ENCODE data around the gene KDM4B. TPM values are rescaled to one million over a fixed set of nuclear protein-coding genes. Genes with fewer than 3 reads are reported as not detected.

Gene KDM4B
- polyA plus RNA-seq, 1 of the 3 experiments (the other 2 are of a cell fraction) = 12.2 TPM

GRCh38 chr19:5154799-5155426, 186.0 kb downstream of the KDM4B start:
- no peak overlapping the region for H3K4me3 ChIP-seq (ENCODE audit: low read depth in 2 of 2, low read length in 1 of 2)
- no peak overlapping the region for H3K4me2 ChIP-seq
- peak; percentile 33 for DNase-seq
- no peak overlapping the region for H3K9ac ChIP-seq
- ChIA-PET CTCF (interaction anchor here (0.7 to 7.2 kb wide), 17 partner anchors 9 to 170 kb away, joined by 3 to 42 read pairs (median 5); no protein-coding TSS in a partner anchor), POLR2A (no interaction called here)
- H2AFZ ChIP-seq (ENCODE audit: low read depth) = no peak overlapping the region
- H3K79me2 ChIP-seq (ENCODE audit: insufficient read depth) = no peaks in the 10 kb centered on the region
- WGBS (ENCODE audit: low lambda C conversion rate) = 93% methylated on average over 18 of the region's 26 CpGs
- H3K9me2 ChIP-seq = no peaks in the 10 kb centered on the region
- no peaks in the 10 kb centered on the region for H4K20me1 ChIP-seq (ENCODE audit: insufficient read depth)
- peaks cover 0 to 2% of the 10 kb centered on the region in 2 experiments; a peak in 1 of 4 replicates for H3K4me1 ChIP-seq (ENCODE audit: control insufficient read depth in 1 of 2, insufficient read depth in 2 of 2, low read depth in 1 of 2, low read length in 1 of 2)
- TF ChIP-seq PBX3 (IDR thresholded peaks at IDR 0.05) (no peak), MAX (IDR thresholded peaks at IDR 0.05; ENCODE audit: low read depth) (no peak), POLR2AphosphoS5 (IDR thresholded peaks at IDR 0.05; ENCODE audit: low read depth, low read length) (no peak), NFIC (IDR thresholded peaks at IDR 0.05; ENCODE audit: borderline replicate concordance) (no peak), YY1 (IDR thresholded peaks at IDR 0.05; ENCODE audit: low read depth) (no peak), SMC3 (IDR thresholded peaks at IDR 0.05; ENCODE audit: low read depth, low read length) (no peak), CHD2 (IDR thresholded peaks at IDR 0.05; ENCODE audit: low read length, partially characterized antibody) (no peak), RXRA (IDR thresholded peaks at IDR 0.05; ENCODE audit: borderline replicate concordance, low read depth) (no peak), USF2 (IDR thresholded peaks at IDR 0.05; ENCODE audit: borderline replicate concordance, low read depth, low read length) (no peak)
- H3K27ac ChIP-seq (ENCODE audit: low read depth in 2 of 2, low read length in 1 of 2) = no peak overlapping the region
- H3F3A ChIP-seq (replicated peaks; ENCODE audit: insufficient read depth) = no peaks in the 10 kb centered on the region
- H3K9me3 ChIP-seq = no peaks in the 10 kb centered on the region
- peaks cover 0 to 9% of the 10 kb centered on the region in 2 experiments for H3K36me3 ChIP-seq (replicated peaks in 1 of 2; ENCODE audit: control insufficient read depth in 1 of 2, insufficient read depth in 2 of 2, low read length in 1 of 2)
- H3K27me3 ChIP-seq (ENCODE audit: insufficient read depth) = no peaks in the 10 kb centered on the region

- Histone ChIP-seq H3K79me2 (ENCODE audit: insufficient read depth) (no peaks in the 10 kb centered on the region), H2AFZ (ENCODE audit: low read depth) (no peak overlapping the region), H3K4me2 (no peak overlapping the region), H4K20me1 (ENCODE audit: insufficient read depth) (no peaks in the 10 kb centered on the region), H3K9ac (no peak overlapping the region), H3K4me1 (ENCODE audit: control insufficient read depth in 1 of 2, insufficient read depth in 2 of 2, low read depth in 1 of 2, low read length in 1 of 2) (peaks cover 0 to 2% of the 10 kb centered on the region in 2 experiments; a peak in 1 of 4 replicates), H3F3A (replicated peaks; ENCODE audit: insufficient read depth) (no peaks in the 10 kb centered on the region), H3K36me3 (replicated peaks in 1 of 2; ENCODE audit: control insufficient read depth in 1 of 2, insufficient read depth in 2 of 2, low read length in 1 of 2) (peaks cover 0 to 9% of the 10 kb centered on the region in 2 experiments), H3K4me3 (ENCODE audit: low read depth in 2 of 2, low read length in 1 of 2) (no peak overlapping the region), H3K9me3 (no peaks in the 10 kb centered on the region), H3K9me2 (no peaks in the 10 kb centered on the region), H3K27me3 (ENCODE audit: insufficient read depth) (no peaks in the 10 kb centered on the region), H3K27ac (ENCODE audit: low read depth in 2 of 2, low read length in 1 of 2) (no peak overlapping the region)
- WGBS (ENCODE audit: low lambda C conversion rate) = 96% methylated on average over 10 of the region's 10 CpGs
- ChIA-PET POLR2A (interaction anchor here (0.5 kb wide), 1 partner anchor 34 kb away, joined by 3 read pairs; no protein-coding TSS in a partner anchor), CTCF (interaction anchor here (1.1 to 2.2 kb wide), 3 partner anchors 14 to 107 kb away, joined by 5 to 10 read pairs (median 7); no protein-coding TSS in a partner anchor)
- peak; percentile 30 for DNase-seq
- no peak for TF ChIP-seq EP300 (IDR thresholded peaks at IDR 0.05; ENCODE audit: borderline replicate concordance in 1 of 2, low read depth in 1 of 2, low read length in 1 of 2)
- TF ChIP-seq SIN3A (IDR thresholded peaks at IDR 0.05; ENCODE audit: borderline replicate concordance, low read depth, low read length) = no peak
- no peak for TF ChIP-seq RCOR1 (IDR thresholded peaks at IDR 0.05; ENCODE audit: low read length)
- TF ChIP-seq FOXJ3 (CRISPR knock-in tag; IDR thresholded peaks at IDR 0.05) = no peak
Observed at GRCh38 chr19:5155586-5156210, 186.8 kb downstream of the KDM4B start.
